Loucy (cell line): ENCODE measurements around the gene LRRC63.

ENCODE experiments used
- EZH2phosphoT487 ChIP-seq: fragments of 200-600 bp; IDR thresholded peaks from 2 replicates; pipeline ENCODE4 v1.6.1; 2018; ENCODE audit warnings: antibody characterized with exemption, mild to moderate bottlenecking, moderate library complexity, borderline replicate concordance
- TF ChIP-seq, protein P1 (sequence below): fragments of 200-600 bp; sonication (generic); conservative IDR thresholded peaks from 2 replicates; pipeline ENCODE4 v1.5.1; 2014; ENCODE audit warnings: mild to moderate bottlenecking, antibody characterized with exemption, low read length

DNA sequence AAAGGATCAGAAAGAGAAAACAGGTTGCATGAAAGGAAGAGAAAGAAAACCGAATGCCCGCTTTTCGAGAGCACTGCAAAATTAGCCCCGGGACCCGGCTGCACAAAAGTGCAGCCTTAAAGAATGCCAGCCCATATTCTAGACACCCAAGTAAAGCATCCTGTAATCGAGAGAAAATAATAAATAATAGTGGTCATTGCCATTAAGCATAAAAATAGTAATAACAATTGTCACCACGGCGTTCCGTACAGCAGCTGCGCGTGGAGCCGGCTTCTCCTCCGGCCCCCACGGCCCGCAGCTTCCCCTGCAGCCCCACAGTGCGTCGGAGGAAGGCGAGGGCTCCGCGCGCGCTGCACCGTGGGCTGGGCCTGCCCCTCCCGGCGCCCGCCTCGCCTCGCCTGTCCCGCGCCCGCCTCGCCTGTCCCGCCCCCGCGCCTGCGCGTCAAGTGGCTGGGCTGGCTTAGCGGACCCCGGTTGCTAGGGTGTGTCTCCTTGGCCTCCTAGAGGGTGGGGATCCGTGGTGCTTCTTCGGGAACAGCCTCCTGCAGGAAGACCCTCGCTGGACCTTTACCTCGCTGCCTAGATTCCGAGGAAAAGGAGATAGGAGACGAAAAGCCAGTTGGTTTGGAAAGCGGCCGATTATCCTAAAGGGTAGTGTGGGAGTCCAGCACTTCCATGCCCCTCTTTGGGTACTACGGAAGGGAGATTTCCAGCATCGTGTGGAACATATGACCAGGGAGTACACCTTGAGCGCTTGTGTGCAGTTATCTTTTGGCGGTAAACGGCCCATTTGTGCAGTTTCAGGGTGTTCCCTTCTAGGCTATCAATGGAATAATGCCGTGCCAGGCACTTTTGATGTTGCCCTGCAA lies at the start of gene LRRC63:
- TF ChIP-seq, protein P1, sequence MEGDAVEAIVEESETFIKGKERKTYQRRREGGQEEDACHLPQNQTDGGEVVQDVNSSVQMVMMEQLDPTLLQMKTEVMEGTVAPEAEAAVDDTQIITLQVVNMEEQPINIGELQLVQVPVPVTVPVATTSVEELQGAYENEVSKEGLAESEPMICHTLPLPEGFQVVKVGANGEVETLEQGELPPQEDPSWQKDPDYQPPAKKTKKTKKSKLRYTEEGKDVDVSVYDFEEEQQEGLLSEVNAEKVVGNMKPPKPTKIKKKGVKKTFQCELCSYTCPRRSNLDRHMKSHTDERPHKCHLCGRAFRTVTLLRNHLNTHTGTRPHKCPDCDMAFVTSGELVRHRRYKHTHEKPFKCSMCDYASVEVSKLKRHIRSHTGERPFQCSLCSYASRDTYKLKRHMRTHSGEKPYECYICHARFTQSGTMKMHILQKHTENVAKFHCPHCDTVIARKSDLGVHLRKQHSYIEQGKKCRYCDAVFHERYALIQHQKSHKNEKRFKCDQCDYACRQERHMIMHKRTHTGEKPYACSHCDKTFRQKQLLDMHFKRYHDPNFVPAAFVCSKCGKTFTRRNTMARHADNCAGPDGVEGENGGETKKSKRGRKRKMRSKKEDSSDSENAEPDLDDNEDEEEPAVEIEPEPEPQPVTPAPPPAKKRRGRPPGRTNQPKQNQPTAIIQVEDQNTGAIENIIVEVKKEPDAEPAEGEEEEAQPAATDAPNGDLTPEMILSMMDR: no peak
- TF ChIP-seq EZH2phosphoT487: no peak
